PC-9 (cell line): ENCODE measurements around the gene SCO1. TPM values are rescaled to one million over a fixed set of nuclear protein-coding genes. Genes with fewer than 3 reads are reported as not detected.

ENCODE experiments used
- BruUV-seq: library from RNA; stranded (reverse); fragments of 400-500 nt; replicated peaks from 2 replicates; lab custom pipeline; 2021; lab: Mats Ljungman, UMichigan
- CTCF ChIA-PET: fragments of 300-600 bp; sonication (Branson Sonifier 250); formaldehyde crosslinking; loops from one replicate; lab custom pipeline; 2022; ENCODE audit warnings: antibody characterized with exemption; lab: Charles Lee
- POLR2A ChIA-PET: fragments of 300-600 bp; sonication (Branson Sonifier 250); formaldehyde crosslinking; loops from one replicate; lab custom pipeline; 2022; ENCODE audit warnings: antibody characterized with exemption; ENCODE audit not compliant: unreplicated experiment; lab: Charles Lee
- DNase-seq, 2 experiments: peaks; one replicate each; pipeline versions ENCODE4 v3.0.0 to v3.0.0-alpha.2; 2015 to 2022; ENCODE audit warnings: mixed read lengths in 1 of 2
- H2AFZ ChIP-seq: fragments of 200-600 bp; sonication (generic); 2 replicates; pipeline ENCODE4 v1.8.1; 2017; ENCODE audit warnings: antibody characterized with exemption
- H3F3A ChIP-seq: fragments of 200-600 bp; sonication (generic); 2 replicates; pipeline ENCODE4 v1.8.1; 2017; ENCODE audit warnings: antibody characterized with exemption, mild to moderate bottlenecking, low read depth; ENCODE audit not compliant: insufficient read depth
- H3K27ac ChIP-seq: fragments of 200-600 bp; sonication (generic); 2 replicates; pipeline ENCODE4 v1.6.1; 2016; ENCODE audit warnings: mixed run types
- H3K27me3 ChIP-seq: fragments of 200-600 bp; sonication (generic); 2 replicates; pipeline ENCODE4 v1.6.1; 2016; ENCODE audit warnings: low read depth, mixed run types; ENCODE audit not compliant: insufficient read depth
- H3K36me3 ChIP-seq: fragments of 200-600 bp; sonication (generic); 2 replicates; pipeline ENCODE4 v1.6.1; 2016; ENCODE audit warnings: low read depth, mixed run types
- H3K4me1 ChIP-seq: fragments of 200-600 bp; sonication (generic); replicated peaks from 2 replicates; pipeline ENCODE4 v1.6.1; 2016; ENCODE audit warnings: mixed run types; ENCODE audit not compliant: insufficient read depth
- H3K4me2 ChIP-seq: fragments of 200-600 bp; sonication (generic); 2 replicates; pipeline ENCODE4 v1.6.1; 2017; ENCODE audit warnings: mixed run types
- H3K4me3 ChIP-seq: fragments of 200-600 bp; sonication (generic); 2 replicates; pipeline ENCODE4 v1.6.1; 2016; ENCODE audit warnings: mixed run types
- H3K79me2 ChIP-seq: fragments of 200-600 bp; sonication (generic); 2 replicates; pipeline ENCODE4 v1.6.1; 2017; ENCODE audit warnings: low read depth, mixed run types
- H3K9me2 ChIP-seq: fragments of 200-600 bp; sonication (generic); 2 replicates; pipeline ENCODE4 v1.8.1; 2017; ENCODE audit warnings: mild to moderate bottlenecking; ENCODE audit not compliant: insufficient read depth
- H3K9me3 ChIP-seq: fragments of 200-600 bp; sonication (generic); 2 replicates; pipeline ENCODE4 v1.8.1; 2016; ENCODE audit warnings: low read depth; ENCODE audit not compliant: insufficient read depth
- H4K20me1 ChIP-seq: fragments of 200-600 bp; sonication (generic); 2 replicates; pipeline ENCODE4 v1.8.1; 2017; ENCODE audit not compliant: insufficient read depth
- EZH2 ChIP-seq: fragments of 200-600 bp; sonication (generic); IDR thresholded peaks from 2 replicates; pipeline ENCODE4 v1.8.0; 2017; ENCODE audit warnings: antibody characterized with exemption, low read depth
- intact Hi-C: fragments of 100-400 bp; cut with micrococcal nuclease; formaldehyde crosslinking; loops from one replicate; pipeline ENCODE4 v1.10.0; 2022; ENCODE audit not compliant: unreplicated experiment
- total RNA-seq: library from RNA; stranded (reverse); gene quantifications from 2 replicates; pipeline ENCODE4 v1.2.3, GENCODE V29; 2021
- TF ChIP-seq, protein P1 (sequence below): fragments of 200-600 bp; sonication (generic); conservative IDR thresholded peaks from 2 replicates; pipeline ENCODE4 v1.6.1; 2017; ENCODE audit warnings: mixed run types, antibody characterized with exemption, mild to moderate bottlenecking, moderate library complexity

Gene SCO1
- total RNA-seq, 1 experiment from 2014 or later, result 39.6 TPM

DNA sequence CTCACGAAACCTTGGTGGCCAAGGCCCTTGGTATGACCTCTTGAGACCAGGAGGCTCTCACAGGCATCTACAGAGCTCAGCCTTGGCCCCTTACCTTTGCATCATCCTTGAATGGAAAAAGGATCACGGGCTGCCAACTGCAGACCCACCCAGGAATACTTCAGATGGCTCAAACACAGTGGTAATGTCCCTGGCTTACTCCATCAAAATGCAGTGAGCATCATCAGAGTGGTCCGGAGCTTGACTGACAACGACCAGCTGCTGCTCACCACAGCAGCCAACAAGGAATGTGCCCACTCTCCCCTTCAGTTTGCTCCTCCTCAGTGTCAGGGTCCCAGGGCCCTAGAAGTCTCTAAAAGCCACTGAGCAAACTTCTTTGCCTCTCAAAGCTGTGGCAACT is 22.6 kb downstream of the SCO1 start:
- no TSS peak for BruUV-seq
- no peaks in the 10 kb centered on the region for H4K20me1 ChIP-seq
- no peak overlapping the region for H2AFZ ChIP-seq
- ChIA-PET POLR2A (no interaction called here), CTCF (no interaction called here)
- no peaks in the 10 kb centered on the region for H3K36me3 ChIP-seq
- intact Hi-C loops, result no loop called here
- DNase-seq, result no peak
- H3K4me1 ChIP-seq, result no peaks in the 10 kb centered on the region
- no peaks in the 10 kb centered on the region for H3K9me3 ChIP-seq
- H3K9me2 ChIP-seq, result no peaks in the 10 kb centered on the region
- no peak overlapping the region for H3K27ac ChIP-seq
- TF ChIP-seq EZH2, result no peak
- TF ChIP-seq, protein P1, sequence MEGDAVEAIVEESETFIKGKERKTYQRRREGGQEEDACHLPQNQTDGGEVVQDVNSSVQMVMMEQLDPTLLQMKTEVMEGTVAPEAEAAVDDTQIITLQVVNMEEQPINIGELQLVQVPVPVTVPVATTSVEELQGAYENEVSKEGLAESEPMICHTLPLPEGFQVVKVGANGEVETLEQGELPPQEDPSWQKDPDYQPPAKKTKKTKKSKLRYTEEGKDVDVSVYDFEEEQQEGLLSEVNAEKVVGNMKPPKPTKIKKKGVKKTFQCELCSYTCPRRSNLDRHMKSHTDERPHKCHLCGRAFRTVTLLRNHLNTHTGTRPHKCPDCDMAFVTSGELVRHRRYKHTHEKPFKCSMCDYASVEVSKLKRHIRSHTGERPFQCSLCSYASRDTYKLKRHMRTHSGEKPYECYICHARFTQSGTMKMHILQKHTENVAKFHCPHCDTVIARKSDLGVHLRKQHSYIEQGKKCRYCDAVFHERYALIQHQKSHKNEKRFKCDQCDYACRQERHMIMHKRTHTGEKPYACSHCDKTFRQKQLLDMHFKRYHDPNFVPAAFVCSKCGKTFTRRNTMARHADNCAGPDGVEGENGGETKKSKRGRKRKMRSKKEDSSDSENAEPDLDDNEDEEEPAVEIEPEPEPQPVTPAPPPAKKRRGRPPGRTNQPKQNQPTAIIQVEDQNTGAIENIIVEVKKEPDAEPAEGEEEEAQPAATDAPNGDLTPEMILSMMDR, result no peak
- H3K27me3 ChIP-seq, result no peaks in the 10 kb centered on the region
- no peaks in the 10 kb centered on the region for H3F3A ChIP-seq
- no peak overlapping the region for H3K4me3 ChIP-seq
- H3K79me2 ChIP-seq, result no peaks in the 10 kb centered on the region
- no peak overlapping the region for H3K4me2 ChIP-seq

DNA sequence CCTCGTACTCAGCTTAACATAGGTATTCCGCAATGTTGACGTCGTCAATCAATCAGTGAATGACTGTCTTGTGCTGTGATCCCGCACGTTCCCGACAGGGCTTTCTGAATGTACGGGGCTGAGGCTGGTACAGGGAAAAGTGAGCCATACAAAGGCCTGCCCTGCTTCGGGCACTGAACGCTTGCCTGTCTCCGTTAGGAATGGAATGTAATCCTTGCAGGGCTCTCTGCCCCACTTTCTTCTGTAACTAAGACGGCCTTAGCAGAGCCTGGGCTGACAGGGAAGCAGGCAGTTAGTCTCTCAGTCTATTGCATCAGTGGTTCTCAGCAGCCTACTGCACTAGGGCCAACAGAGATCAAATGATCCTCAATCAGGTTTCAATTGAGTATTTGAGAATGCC is 24.0 kb downstream of the SCO1 start:
- BruUV-seq, result no TSS peak
- no peak for DNase-seq
- Histone ChIP-seq H3K9me2 (no peaks in the 10 kb centered on the region), H4K20me1 (no peaks in the 10 kb centered on the region), H3K79me2 (no peaks in the 10 kb centered on the region), H3K4me2 (no peak overlapping the region), H3K4me3 (no peak overlapping the region), H3K36me3 (no peaks in the 10 kb centered on the region), H3K27ac (no peak overlapping the region), H3K4me1 (no peaks in the 10 kb centered on the region), H3K27me3 (no peaks in the 10 kb centered on the region), H3F3A (no peaks in the 10 kb centered on the region), H3K9me3 (no peaks in the 10 kb centered on the region), H2AFZ (no peak overlapping the region)
- CTCF ChIA-PET, result no interaction called here
- no peak for TF ChIP-seq EZH2
- TF ChIP-seq, protein P1, result no peak
- POLR2A ChIA-PET, result no interaction called here
- intact Hi-C loops, result no loop called here

DNA sequence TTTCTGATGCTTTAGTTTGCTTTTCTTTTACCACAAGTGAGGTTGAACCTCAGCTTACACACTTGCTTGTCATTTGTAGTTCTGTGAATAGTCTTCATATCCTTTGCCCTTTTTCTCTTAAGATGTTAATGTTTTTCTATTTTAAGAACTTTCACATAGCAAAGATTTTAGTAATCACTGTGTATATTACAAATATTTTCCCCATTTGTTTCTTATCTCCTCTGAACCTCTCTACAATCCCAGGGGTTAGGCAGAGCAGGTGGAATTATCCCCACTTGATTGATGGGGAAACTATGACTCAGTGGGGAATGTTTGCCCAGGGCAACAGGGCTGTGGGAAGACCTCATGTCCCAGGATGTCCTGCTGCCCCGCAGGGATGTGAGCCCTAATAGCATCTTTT is 28.6 kb downstream of the SCO1 start:
- BruUV-seq, result no TSS peak
- TF ChIP-seq, protein P1, result no peak
- TF ChIP-seq EZH2, result no peak
- Histone ChIP-seq H3K4me2 (no peak overlapping the region), H3K27me3 (no peaks in the 10 kb centered on the region), H4K20me1 (no peaks in the 10 kb centered on the region), H3K36me3 (no peaks in the 10 kb centered on the region), H3K4me1 (no peaks in the 10 kb centered on the region), H3K79me2 (no peaks in the 10 kb centered on the region), H3K9me3 (no peaks in the 10 kb centered on the region), H3F3A (no peaks in the 10 kb centered on the region), H3K9me2 (no peaks in the 10 kb centered on the region), H3K4me3 (no peak overlapping the region), H3K27ac (no peak overlapping the region), H2AFZ (no peak overlapping the region)
- POLR2A ChIA-PET, result no interaction called here
- intact Hi-C loops, result no loop called here
- DNase-seq, result peak; percentile 14 to 48
- CTCF ChIA-PET, result no interaction called here
